Loucy (cell line): ENCODE data around the gene GATA6.

Experiments used
- CTCF ChIP-seq: fragments of 200-600 bp; sonication (generic); conservative IDR thresholded peaks from 2 replicates; pipeline ENCODE4 v1.5.1; 2014; ENCODE audit warnings: mild to moderate bottlenecking, antibody characterized with exemption, low read length
- EZH2phosphoT487 ChIP-seq: fragments of 200-600 bp; IDR thresholded peaks from 2 replicates; pipeline ENCODE4 v1.6.1; 2018; ENCODE audit warnings: antibody characterized with exemption, mild to moderate bottlenecking, moderate library complexity, borderline replicate concordance

- TF ChIP-seq CTCF (no peak), EZH2phosphoT487 (no peak)
Observed at GRCh38 chr18:22228976-22229375, 59.6 kb downstream of the GATA6 start.
